M059J (cell line): ENCODE data around the gene DDX59. TPM values are rescaled to one million over a fixed set of nuclear protein-coding genes. Genes with fewer than 3 reads are reported as not detected.

Experiments
- DNase-seq: peaks from one replicate; pipeline ENCODE4 v3.0.0-alpha.2; 2012; ENCODE audit warnings: low read depth
- total RNA-seq: library from RNA; depleted of rRNA; stranded (reverse); fragments of >200 nt; shearing (Covaris generic); gene quantifications from 2 replicates; pipeline ENCODE4 v1.2.3, GENCODE V29; 2014; rRNA removed

DDX59 gene
- total RNA-seq, 1 experiment from 2014 or later = 18.1 TPM

DNA sequence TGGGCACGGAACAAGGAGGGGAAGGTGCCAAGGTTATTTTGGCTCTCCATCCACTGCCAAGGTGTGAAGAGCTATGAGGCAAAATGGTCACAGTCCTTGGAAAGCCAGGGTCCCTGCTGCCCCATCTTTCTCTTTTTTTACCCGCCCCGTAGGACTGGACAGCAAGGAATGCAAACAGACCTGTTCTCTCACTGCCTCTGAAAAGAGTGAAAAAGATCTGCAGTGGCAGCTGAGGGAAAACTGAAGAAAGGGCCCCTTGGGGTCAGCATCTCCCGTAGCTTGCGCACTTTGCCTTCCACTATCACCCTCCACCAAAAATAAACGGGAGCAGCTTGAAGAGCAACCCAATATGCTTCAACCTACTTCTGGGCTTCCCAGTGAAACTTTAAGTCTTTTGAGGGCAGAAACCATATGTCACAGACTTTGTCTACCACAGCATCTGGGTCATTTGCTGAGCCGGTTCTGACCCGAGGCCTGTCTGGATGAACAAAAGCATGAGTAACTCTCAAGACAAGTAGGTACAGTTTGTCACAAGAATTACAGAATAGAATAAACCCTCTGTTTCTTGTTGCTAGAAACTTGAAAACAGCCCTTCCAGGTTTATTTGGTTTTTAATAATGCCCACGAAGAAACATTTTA is 39.7 kb downstream of the DDX59 start:
- no peak for DNase-seq

DNA sequence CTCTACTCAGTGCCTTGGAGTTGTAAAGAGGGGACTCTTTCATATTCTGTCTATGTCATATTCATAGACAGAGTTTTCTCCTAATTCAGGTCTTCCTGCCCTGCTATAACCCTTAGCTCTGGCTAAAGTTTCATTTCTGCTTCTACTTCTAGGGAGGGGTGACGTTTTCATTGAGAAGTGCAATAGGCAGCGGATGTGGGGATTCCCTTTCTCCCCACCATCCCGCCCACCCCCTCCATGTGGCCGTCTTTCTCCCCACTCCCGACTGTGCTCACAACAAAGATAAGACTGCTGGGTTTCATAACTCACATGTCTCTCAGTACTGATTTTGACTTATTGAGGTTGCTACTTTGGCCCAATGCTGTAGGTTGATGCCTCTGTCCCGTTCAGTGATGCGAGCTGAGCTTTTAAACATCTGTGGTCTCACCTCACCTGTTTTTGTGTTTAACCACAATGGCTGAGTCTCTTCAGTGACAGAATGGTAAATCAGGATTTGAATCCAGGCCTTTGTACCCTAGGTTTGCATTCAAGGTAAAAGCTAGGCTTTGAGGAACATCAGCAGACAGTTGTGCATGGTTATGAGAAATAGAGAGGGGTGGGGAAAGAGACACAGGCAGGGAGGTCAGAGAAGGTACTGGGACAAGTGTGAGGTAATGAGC is 41.4 kb downstream of the DDX59 start:
- no peak for DNase-seq

- no peak for DNase-seq
Observed at GRCh38 chr1:200627575-200628222, 42.0 kb downstream of the DDX59 start.

GRCh38 chr1:200626853-200627534 is 42.7 kb downstream of the DDX59 start:
- no peak for DNase-seq

- peak; percentile 42 for DNase-seq
Observed at GRCh38 chr1:200625381-200625824, 44.3 kb downstream of the DDX59 start.

DNA sequence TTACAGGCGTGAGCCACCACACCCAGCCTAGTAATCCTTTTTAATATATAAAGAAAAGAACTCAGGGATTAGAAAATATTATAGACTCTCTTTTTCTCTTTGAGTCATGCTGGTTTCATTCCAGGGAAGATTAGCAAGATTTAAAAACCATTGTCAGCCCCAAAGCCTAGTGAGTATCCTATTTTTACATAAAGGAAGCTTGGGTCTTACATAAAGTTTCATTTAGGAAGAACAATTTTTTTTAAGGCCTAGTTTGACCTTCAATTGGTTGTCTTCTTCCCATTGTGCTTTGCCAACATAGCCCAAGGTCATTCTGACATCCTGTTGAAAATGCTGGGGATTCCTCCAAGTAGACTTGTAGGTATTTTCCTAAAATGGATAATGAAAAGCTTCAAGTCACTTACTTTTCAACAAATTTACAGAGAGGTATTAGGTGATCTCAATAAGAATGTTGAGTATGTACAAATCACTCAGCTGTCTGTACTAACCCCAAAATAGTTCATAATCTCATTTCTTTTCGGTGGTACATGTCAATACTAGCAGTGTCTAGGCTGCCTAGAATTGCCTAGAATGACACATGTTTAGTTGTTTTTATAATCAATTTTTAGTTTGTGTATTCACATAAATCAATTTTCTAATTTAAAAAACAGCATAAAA is 44.9 kb downstream of the DDX59 start:
- peak; percentile 18 for DNase-seq

DNA sequence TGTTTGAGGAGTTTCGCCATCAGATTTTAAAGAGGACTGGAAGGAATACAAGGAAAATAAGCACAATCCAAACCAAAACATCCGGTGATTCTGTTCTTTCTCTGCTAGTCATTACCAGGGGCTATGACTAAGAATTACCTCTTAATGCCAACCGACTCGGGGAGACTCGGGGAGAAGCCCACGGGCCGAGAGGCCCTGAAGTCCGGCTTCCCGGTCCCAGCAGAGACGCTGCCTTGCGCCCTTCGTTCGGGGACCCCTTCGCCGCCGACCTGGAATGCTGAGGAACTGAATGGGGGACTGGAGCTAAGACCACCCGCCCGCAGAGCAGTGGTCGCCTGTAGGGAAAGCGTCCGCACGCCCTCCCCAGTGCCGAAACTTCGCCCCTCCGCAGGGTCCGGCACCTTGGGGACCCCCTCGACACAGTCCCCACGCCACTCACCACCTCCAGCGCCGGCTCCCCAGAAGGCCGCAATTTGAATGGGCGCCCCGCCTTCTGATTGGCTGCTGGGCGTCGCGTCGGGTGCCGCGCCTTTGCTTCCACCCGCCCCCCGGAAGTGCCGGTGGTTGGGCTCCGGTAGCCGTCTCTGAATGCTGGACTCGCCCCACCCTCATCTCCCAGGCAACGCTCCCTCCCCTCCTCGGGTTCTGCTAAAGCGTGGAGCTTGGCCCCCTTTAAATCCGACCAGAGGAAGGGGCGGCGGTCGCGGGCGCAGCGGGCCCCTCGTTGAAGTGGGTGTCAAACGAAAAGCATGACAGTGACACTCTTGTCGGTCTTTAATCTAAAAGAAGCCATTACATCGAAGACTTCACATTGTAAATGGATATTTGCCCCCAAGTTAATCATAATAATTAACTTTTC is 49.2 kb downstream of the DDX59 start, which contains the start of gene KIF14:
KIF14 (minus strand) TSS at position 479 of the 859 bp plus-strand sequence. CDS start 2,028 bp downstream, outside the sequence.
- peak; percentile 95 for DNase-seq

GRCh38 chr1:200619894-200620272 is 49.8 kb downstream of the DDX59 start:
- DNase-seq = no peak

GRCh38 chr1:200610846-200611245 is 58.9 kb downstream of the DDX59 start:
- no peak for DNase-seq

GRCh38 chr1:200602632-200603031 is 67.1 kb downstream of the DDX59 start:
- DNase-seq = no peak

Other genes starting within 250 kb of the DDX59 start
- gene KIF14, start 49.2 kb downstream of the DDX59 start, total RNA-seq = 17.1 and 19.3 TPM in 2 replicates
- gene CAMSAP2, start 69.0 kb upstream of the DDX59 start, total RNA-seq = 16.1 and 24.3 TPM in 2 replicates
- not detected in 2 replicates for gene GPR25, start 203.1 kb upstream of the DDX59 start, total RNA-seq
- gene INAVA, start 225.0 kb upstream of the DDX59 start, total RNA-seq = 2.8 and 4.9 TPM in 2 replicates